ENCODE results near the gene ACOT9. TPM values are rescaled to one million over a fixed set of nuclear protein-coding genes. Genes with fewer than 3 reads are reported as not detected.
"Not testable (repeated sequence)": the region's sequence is repeated elsewhere in the genome, so short reads cannot be mapped to it uniquely, and the experiment has no call there.

Gene ACOT9
- total RNA-seq, 1 donor, result 52.8 TPM

- peak; percentile 31 for TF ChIP-seq CTCF (IDR thresholded peaks at IDR 0.05; ENCODE audit: insufficient read depth, low read length)
- DNase-seq (ENCODE audit: low read depth), result peak; percentile 58
- H3K4me3 ChIP-seq (ENCODE audit: low read depth, low read length), result no peak overlapping the region
Measured at GRCh38 chrX:23779025-23779424, 35.9 kb upstream of the ACOT9 start.

- no peak overlapping the region for H3K4me3 ChIP-seq (ENCODE audit: low read depth, low read length)
- no peak for TF ChIP-seq CTCF (IDR thresholded peaks at IDR 0.05; ENCODE audit: insufficient read depth, low read length)
- DNase-seq (ENCODE audit: low read depth), result no peak
Measured at GRCh38 chrX:23776363-23776762, 33.3 kb upstream of the ACOT9 start.

GRCh38 chrX:23773601-23774175, 30.6 kb upstream of the ACOT9 start:
- H3K4me3 ChIP-seq (ENCODE audit: low read depth, low read length), result no peak overlapping the region
- no peak for DNase-seq (ENCODE audit: low read depth)
- TF ChIP-seq CTCF (IDR thresholded peaks at IDR 0.05; ENCODE audit: insufficient read depth, low read length), result no peak

- H3K4me3 ChIP-seq (ENCODE audit: low read depth, low read length); DNase-seq (ENCODE audit: low read depth): not testable (repeated sequence)
Measured at GRCh38 chrX:23771086-23771485, 28.0 kb upstream of the ACOT9 start.

DNA sequence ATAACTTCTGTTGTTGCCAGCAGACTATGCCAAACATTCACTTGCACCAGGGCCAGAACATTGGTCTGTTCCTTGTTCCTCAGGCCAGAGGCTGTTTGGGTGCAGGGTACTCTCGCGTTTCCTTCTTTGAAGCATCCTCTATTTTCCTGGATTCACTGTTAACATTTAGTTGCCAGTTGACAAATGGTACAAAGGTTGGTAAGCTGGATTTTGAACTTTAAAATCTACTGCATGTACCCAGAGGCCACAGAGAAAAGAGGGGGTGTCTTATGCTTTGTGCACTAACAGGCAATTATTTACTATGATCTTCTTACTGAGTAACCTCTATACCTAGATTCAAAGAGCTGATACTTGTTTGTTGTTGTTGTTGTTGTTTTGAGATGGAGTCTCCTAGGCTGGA, 27.1 kb upstream of the ACOT9 start:
- no peak for DNase-seq (ENCODE audit: low read depth)
- no peak for TF ChIP-seq CTCF (IDR thresholded peaks at IDR 0.05; ENCODE audit: insufficient read depth, low read length)

GRCh38 chrX:23766650-23767551, 23.8 kb upstream of the ACOT9 start:
- DNase-seq (ENCODE audit: low read depth), result no peak
- no peak overlapping the region for H3K4me3 ChIP-seq (ENCODE audit: low read depth, low read length)
- TF ChIP-seq CTCF (IDR thresholded peaks at IDR 0.05; ENCODE audit: insufficient read depth, low read length), result no peak

More for the DNA sequence above, 27.1 kb upstream of the ACOT9 start:
- no peak overlapping the region for H3K4me3 ChIP-seq (ENCODE audit: low read depth, low read length)

- no peak for DNase-seq (ENCODE audit: low read depth)
- no peak for TF ChIP-seq CTCF (IDR thresholded peaks at IDR 0.05; ENCODE audit: insufficient read depth, low read length)
- H3K4me3 ChIP-seq (ENCODE audit: low read depth, low read length), result no peak overlapping the region
Measured at GRCh38 chrX:23765868-23766267, 22.8 kb upstream of the ACOT9 start.

All from fibroblast of the aortic adventitia (primary cell).